ENCODE data around the gene RANBP10. TPM values are rescaled to one million over a fixed set of nuclear protein-coding genes. Genes with fewer than 3 reads are reported as not detected.
A peak's percentile ranks its signal among the peaks of the same experiment; 100 is the strongest.

RANBP10 gene
- total and polyA plus RNA-seq, 2 experiments from 2014 or later = 9.0 to 13.6 TPM

DNA sequence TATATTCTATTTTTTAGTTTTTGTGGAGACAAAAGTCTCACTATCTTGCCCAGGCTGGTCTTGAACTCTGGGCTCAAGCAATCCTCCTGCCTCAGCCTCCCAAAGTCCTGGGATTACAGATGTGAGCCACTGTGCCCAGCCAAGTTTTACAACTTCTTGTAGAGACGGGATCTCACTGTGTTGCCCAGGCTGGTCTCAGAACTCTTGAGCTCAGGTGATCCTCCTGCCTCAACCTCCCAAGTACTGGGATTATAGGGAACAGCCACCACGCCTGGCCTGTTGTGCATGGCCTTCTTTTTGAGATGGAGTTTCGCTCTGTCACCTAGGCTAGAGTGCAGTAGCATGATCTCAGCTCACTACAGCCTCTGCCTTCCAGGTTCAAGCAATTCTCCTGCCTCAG is 47.3 kb upstream of the RANBP10 start:
- no peak for ATAC-seq
- H3K27ac Mint-ChIP-seq = no peak overlapping the region
- peaks cover 78% of the 10 kb centered on the region for H4K20me1 ChIP-seq (replicated peaks; ENCODE audit: insufficient read depth)
- H3K9me3 Mint-ChIP-seq = no peaks in the 10 kb centered on the region
- H3K4me3 Mint-ChIP-seq = no peak overlapping the region
- H3K79me2 ChIP-seq (replicated peaks; ENCODE audit: insufficient read depth) = peaks cover 100% of the 10 kb centered on the region
- no peak overlapping the region for H3K4me3 ChIP-seq
- H3K36me3 ChIP-seq (ENCODE audit: insufficient read depth) = 0 out of 2 replicates have a peak, but pooled peaks cover 3% of the 10 kb centered on the region
- H3K27me3 ChIP-seq (ENCODE audit: insufficient read depth) = no peaks in the 10 kb centered on the region
- no peak for DNase-seq (ENCODE audit: low spot score)
- no peak overlapping the region for H3K4me2 ChIP-seq
- H2AFZ ChIP-seq = no peak overlapping the region
- H3F3A ChIP-seq (replicated peaks; ENCODE audit: low read depth) = peaks cover 9% of the 10 kb centered on the region; the same call in 1 of the 2 replicates
- no peaks in the 10 kb centered on the region for H3K9me2 ChIP-seq (ENCODE audit: insufficient read depth)
- peaks cover 38% of the 10 kb centered on the region for H3K4me1 Mint-ChIP-seq
- peaks cover 23% of the 10 kb centered on the region for H3K36me3 Mint-ChIP-seq (ENCODE audit: low read depth)
- peaks cover 18% of the 10 kb centered on the region for H3K4me1 ChIP-seq (ENCODE audit: insufficient read depth)
- TF ChIP-seq ZNF331 (CRISPR knock-in tag; IDR thresholded peaks at IDR 0.05; ENCODE audit: low read depth) (no peak), EZH2 (IDR thresholded peaks at IDR 0.05; ENCODE audit: low read depth, unreplicated experiment) (no peak), ZNF114 (CRISPR knock-in tag; IDR thresholded peaks at IDR 0.05) (no peak)
- peaks cover 4% of the 10 kb centered on the region for H3K27me3 Mint-ChIP-seq (ENCODE audit: insufficient read depth, low read depth, poor library complexity)
- H3K27ac ChIP-seq (ENCODE audit: low read depth) = no peak overlapping the region

DNA sequence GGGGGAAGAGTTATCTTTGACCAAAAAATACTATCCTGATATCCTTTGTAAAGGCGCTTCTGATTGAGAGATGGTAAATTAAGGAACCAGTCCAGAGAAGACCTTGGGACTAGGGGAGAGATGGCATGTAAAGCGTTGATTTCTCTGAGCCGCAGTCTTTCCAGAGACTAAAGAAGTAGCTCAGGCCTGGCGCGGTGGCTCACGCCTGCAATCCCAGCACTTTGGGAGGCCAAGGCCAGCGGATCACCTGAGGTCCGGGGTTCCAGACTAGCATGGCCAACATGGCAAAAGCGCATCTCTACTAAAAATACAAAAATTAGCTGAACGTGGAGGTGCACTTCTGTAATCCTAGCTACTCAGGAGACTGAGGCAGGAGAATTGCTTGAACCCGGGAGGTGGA is 41.8 kb upstream of the RANBP10 start:
- H3K79me2 ChIP-seq (replicated peaks; ENCODE audit: insufficient read depth) = peaks cover 87% of the 10 kb centered on the region
- H3K9me2 ChIP-seq (ENCODE audit: insufficient read depth) = no peaks in the 10 kb centered on the region
- ATAC-seq (no peak), DNase-seq (ENCODE audit: low spot score) (no peak)
- TF ChIP-seq, protein P1, sequence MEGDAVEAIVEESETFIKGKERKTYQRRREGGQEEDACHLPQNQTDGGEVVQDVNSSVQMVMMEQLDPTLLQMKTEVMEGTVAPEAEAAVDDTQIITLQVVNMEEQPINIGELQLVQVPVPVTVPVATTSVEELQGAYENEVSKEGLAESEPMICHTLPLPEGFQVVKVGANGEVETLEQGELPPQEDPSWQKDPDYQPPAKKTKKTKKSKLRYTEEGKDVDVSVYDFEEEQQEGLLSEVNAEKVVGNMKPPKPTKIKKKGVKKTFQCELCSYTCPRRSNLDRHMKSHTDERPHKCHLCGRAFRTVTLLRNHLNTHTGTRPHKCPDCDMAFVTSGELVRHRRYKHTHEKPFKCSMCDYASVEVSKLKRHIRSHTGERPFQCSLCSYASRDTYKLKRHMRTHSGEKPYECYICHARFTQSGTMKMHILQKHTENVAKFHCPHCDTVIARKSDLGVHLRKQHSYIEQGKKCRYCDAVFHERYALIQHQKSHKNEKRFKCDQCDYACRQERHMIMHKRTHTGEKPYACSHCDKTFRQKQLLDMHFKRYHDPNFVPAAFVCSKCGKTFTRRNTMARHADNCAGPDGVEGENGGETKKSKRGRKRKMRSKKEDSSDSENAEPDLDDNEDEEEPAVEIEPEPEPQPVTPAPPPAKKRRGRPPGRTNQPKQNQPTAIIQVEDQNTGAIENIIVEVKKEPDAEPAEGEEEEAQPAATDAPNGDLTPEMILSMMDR (conservative IDR thresholded peaks at IDR 0.05; ENCODE audit: low read depth in 2 of 2) = no peak
- TF ChIP-seq POLR2AphosphoS5 (IDR thresholded peaks at IDR 0.05; ENCODE audit: low read depth) (no peak), STAT1 (IDR thresholded peaks at IDR 0.05; ENCODE audit: unreplicated experiment) (no peak), CREB1 (CRISPR knock-in tag; IDR thresholded peaks at IDR 0.05; ENCODE audit: low read depth) (no peak), ZNF462 (CRISPR knock-in tag; IDR thresholded peaks at IDR 0.05) (no peak)
- TF ChIP-seq, protein P2, sequence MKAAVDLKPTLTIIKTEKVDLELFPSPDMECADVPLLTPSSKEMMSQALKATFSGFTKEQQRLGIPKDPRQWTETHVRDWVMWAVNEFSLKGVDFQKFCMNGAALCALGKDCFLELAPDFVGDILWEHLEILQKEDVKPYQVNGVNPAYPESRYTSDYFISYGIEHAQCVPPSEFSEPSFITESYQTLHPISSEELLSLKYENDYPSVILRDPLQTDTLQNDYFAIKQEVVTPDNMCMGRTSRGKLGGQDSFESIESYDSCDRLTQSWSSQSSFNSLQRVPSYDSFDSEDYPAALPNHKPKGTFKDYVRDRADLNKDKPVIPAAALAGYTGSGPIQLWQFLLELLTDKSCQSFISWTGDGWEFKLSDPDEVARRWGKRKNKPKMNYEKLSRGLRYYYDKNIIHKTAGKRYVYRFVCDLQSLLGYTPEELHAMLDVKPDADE (IDR thresholded peaks at IDR 0.05) = no peak
- TF ChIP-seq, protein P3, sequence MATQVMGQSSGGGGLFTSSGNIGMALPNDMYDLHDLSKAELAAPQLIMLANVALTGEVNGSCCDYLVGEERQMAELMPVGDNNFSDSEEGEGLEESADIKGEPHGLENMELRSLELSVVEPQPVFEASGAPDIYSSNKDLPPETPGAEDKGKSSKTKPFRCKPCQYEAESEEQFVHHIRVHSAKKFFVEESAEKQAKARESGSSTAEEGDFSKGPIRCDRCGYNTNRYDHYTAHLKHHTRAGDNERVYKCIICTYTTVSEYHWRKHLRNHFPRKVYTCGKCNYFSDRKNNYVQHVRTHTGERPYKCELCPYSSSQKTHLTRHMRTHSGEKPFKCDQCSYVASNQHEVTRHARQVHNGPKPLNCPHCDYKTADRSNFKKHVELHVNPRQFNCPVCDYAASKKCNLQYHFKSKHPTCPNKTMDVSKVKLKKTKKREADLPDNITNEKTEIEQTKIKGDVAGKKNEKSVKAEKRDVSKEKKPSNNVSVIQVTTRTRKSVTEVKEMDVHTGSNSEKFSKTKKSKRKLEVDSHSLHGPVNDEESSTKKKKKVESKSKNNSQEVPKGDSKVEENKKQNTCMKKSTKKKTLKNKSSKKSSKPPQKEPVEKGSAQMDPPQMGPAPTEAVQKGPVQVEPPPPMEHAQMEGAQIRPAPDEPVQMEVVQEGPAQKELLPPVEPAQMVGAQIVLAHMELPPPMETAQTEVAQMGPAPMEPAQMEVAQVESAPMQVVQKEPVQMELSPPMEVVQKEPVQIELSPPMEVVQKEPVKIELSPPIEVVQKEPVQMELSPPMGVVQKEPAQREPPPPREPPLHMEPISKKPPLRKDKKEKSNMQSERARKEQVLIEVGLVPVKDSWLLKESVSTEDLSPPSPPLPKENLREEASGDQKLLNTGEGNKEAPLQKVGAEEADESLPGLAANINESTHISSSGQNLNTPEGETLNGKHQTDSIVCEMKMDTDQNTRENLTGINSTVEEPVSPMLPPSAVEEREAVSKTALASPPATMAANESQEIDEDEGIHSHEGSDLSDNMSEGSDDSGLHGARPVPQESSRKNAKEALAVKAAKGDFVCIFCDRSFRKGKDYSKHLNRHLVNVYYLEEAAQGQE (IDR thresholded peaks at IDR 0.05; ENCODE audit: unreplicated experiment) = no peak
- H3K27me3 ChIP-seq (ENCODE audit: insufficient read depth) = no peaks in the 10 kb centered on the region
- H2AFZ ChIP-seq = no peak overlapping the region
- peak overlapping the region; percentile 84 for H3K27ac ChIP-seq (ENCODE audit: low read depth)
- H3F3A ChIP-seq (replicated peaks; ENCODE audit: low read depth) = peaks cover 30% of the 10 kb centered on the region
- Mint-ChIP-seq H3K4me1 (peaks cover 35% of the 10 kb centered on the region), H3K36me3 (ENCODE audit: low read depth) (peaks cover 25% of the 10 kb centered on the region), H3K4me3 (peak overlapping the region; percentile 95), H3K9me3 (no peaks in the 10 kb centered on the region), H3K27ac (peak overlapping the region; percentile 89), H3K27me3 (ENCODE audit: insufficient read depth, low read depth, poor library complexity) (peaks cover 9% of the 10 kb centered on the region)
- peaks cover 37% of the 10 kb centered on the region for H3K4me1 ChIP-seq (ENCODE audit: insufficient read depth)
- peak overlapping the region; percentile 91 for H3K4me3 ChIP-seq
- H3K4me2 ChIP-seq = peak overlapping the region; percentile 98
- H3K36me3 ChIP-seq (ENCODE audit: insufficient read depth) = 0 out of 2 replicates have a peak, but pooled peaks cover 3% of the 10 kb centered on the region
- H4K20me1 ChIP-seq (replicated peaks; ENCODE audit: insufficient read depth) = peaks cover 58% of the 10 kb centered on the region
